ENCODE data around the gene CUX1. TPM values are rescaled to one million over a fixed set of nuclear protein-coding genes. Genes with fewer than 3 reads are reported as not detected.

CUX1 gene
- total RNA-seq, 4 donors from 2014 or later, result 52.5 to 93.6 (median 63.7) TPM

DNA sequence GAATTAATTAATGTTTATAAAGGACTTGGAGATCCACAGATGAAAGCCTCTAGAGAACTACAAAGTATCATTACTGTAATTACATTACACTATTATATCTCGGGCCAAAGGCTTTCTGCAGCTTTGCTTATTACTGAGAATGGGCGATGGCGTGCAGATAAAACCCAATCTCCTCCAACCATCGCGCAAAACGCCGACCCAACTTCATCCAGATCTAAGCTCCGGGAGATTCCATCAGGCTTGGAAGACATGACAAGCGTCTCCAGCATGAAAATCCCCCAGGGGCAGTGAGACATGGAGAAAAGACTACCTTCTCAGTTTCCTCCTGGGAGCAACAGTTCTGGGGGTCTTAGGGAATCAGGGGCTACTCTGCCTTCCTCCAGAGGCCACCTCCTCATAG, 42.2 kb upstream of the CUX1 start:
- no peak for DNase-seq (ENCODE audit: low spot score in 2 of 2)
- Histone ChIP-seq H3K9me3 (no peaks in the 10 kb centered on the region), H3K36me3 (no peaks in the 10 kb centered on the region), H3K4me1 (no peaks in the 10 kb centered on the region), H3K4me3 (no peak overlapping the region), H3K27ac (no peak overlapping the region), H3K27me3 (peaks cover 57% of the 10 kb centered on the region)
- TF ChIP-seq POLR2A (IDR thresholded peaks at IDR 0.05) (no peak), EP300 (IDR thresholded peaks at IDR 0.05) (no peak), POLR2AphosphoS5 (IDR thresholded peaks at IDR 0.05) (no peak)
- TF ChIP-seq, protein P1, sequence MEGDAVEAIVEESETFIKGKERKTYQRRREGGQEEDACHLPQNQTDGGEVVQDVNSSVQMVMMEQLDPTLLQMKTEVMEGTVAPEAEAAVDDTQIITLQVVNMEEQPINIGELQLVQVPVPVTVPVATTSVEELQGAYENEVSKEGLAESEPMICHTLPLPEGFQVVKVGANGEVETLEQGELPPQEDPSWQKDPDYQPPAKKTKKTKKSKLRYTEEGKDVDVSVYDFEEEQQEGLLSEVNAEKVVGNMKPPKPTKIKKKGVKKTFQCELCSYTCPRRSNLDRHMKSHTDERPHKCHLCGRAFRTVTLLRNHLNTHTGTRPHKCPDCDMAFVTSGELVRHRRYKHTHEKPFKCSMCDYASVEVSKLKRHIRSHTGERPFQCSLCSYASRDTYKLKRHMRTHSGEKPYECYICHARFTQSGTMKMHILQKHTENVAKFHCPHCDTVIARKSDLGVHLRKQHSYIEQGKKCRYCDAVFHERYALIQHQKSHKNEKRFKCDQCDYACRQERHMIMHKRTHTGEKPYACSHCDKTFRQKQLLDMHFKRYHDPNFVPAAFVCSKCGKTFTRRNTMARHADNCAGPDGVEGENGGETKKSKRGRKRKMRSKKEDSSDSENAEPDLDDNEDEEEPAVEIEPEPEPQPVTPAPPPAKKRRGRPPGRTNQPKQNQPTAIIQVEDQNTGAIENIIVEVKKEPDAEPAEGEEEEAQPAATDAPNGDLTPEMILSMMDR (IDR thresholded peaks at IDR 0.05), result no peak
- WGBS, result 89% methylated on average over 9 of the region's 9 CpGs

DNA sequence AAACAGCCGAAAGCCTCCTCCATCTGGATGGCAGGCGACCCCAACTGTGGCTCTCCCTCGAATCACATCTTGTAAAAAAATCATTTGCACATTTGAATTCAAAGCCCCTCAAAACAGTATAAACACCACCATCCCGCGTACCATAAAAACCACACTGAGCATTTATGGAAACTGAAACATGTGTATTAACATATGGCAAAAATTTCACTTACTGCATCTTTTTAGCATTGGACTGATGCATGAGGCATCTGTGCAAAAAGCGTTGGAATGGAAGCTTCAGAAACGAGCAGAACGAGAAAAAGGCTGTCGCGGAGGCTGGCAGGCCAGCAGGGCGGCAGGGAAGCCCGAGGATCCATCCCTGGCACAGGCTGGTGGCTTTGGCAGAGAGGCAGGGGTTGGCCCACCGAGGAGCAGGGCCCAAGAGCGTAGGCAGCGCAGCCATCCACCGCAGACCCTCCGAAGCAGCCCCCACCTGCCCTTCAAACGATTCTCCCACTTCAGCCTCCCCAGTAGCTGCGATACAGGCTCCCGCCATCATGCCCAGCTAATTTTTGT, 39.3 kb upstream of the CUX1 start:
- Histone ChIP-seq H3K4me3 (no peak overlapping the region), H3K27me3 (peaks cover 62% of the 10 kb centered on the region), H3K36me3 (no peaks in the 10 kb centered on the region), H3K27ac (no peak overlapping the region), H3K4me1 (no peaks in the 10 kb centered on the region), H3K9me3 (no peaks in the 10 kb centered on the region)
- no peak for DNase-seq (ENCODE audit: low spot score in 2 of 2)
- 77% methylated on average over 20 of the region's 20 CpGs for WGBS
- TF ChIP-seq, protein P1 (IDR thresholded peaks at IDR 0.05), result no peak
- TF ChIP-seq EP300 (IDR thresholded peaks at IDR 0.05), result no peak
- TF ChIP-seq POLR2A (IDR thresholded peaks at IDR 0.05), result no peak
- no peak for TF ChIP-seq POLR2AphosphoS5 (IDR thresholded peaks at IDR 0.05)

DNA sequence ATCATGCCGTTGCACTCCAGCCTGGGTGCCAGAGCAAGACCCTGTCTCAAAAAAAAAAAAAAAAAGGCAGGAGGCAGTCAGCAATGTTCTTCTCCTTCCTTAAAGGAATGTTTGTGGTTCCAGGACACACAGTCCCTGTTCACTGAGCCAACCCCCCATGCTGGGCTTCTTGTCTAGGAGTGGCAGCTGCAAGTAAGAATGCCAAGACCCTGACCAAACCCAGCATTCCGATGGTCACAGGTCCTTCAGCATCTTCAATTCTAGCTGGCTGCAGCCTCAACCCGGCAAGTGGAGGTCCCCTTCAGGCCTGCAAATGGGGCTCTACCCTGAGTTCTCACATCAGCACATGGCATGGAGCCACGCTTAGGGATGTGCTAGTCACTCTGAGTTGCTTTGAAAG, 38.2 kb upstream of the CUX1 start:
- WGBS, result 87% methylated on average over 4 of the region's 4 CpGs
- H3K4me1 ChIP-seq, result no peaks in the 10 kb centered on the region
- no peak overlapping the region for H3K4me3 ChIP-seq
- no peak for DNase-seq (ENCODE audit: low spot score in 2 of 2)
- H3K27ac ChIP-seq, result no peak overlapping the region
- H3K36me3 ChIP-seq, result no peaks in the 10 kb centered on the region
- H3K9me3 ChIP-seq, result no peaks in the 10 kb centered on the region
- no peak for TF ChIP-seq POLR2A (IDR thresholded peaks at IDR 0.05)
- no peak for TF ChIP-seq POLR2AphosphoS5 (IDR thresholded peaks at IDR 0.05)
- TF ChIP-seq, protein P1 (IDR thresholded peaks at IDR 0.05), result no peak
- TF ChIP-seq EP300 (IDR thresholded peaks at IDR 0.05), result no peak
- peaks cover 63% of the 10 kb centered on the region for H3K27me3 ChIP-seq

DNA sequence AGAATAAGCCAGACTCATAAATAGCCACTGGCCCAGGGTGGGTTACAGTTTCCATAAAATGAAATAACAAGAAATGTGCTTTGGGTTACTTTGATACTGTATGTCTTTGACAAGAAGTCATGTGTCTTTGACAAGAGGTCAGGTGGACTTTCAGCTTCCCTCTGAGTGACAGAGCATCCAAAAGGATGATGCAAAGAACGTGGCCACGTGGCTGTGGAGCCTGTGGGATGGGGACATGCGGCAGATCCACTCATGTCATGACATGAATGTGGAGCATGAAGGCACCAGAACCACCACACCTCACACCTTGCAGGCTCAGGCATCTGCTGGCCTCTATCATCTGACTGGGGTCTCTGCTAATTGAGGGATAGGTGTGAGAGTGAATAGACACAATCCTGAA, 37.1 kb upstream of the CUX1 start:
- 72% methylated on average over 3 of the region's 3 CpGs for WGBS

DNA sequence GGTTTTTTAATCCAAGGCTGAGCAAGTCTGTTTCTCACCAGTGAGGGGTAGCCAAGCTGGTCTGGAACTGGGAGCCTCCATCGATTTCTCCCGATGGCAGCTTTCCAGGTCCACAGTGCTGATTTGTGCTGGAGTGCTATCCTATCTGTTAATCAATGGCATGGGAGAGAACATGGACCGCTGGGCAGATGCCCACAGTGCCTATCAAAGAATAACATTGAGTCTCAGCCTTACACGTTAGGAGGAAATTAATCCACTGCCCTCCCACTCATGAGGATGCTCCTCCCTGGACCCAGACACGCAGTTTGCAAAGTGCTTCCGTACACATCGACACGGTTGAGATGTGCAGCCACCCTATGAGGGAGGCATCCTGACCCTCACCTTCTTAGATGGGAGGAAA, 36.0 kb upstream of the CUX1 start:
- Histone ChIP-seq H3K9me3 (no peaks in the 10 kb centered on the region), H3K36me3 (no peaks in the 10 kb centered on the region), H3K4me1 (no peaks in the 10 kb centered on the region), H3K27me3 (peaks cover 47% of the 10 kb centered on the region), H3K27ac (no peak overlapping the region), H3K4me3 (no peak overlapping the region)
- no peak for DNase-seq (ENCODE audit: low spot score in 2 of 2)
- 86% methylated on average over 8 of the region's 8 CpGs for WGBS
- TF ChIP-seq EP300 (IDR thresholded peaks at IDR 0.05) (no peak), POLR2A (IDR thresholded peaks at IDR 0.05) (no peak), POLR2AphosphoS5 (IDR thresholded peaks at IDR 0.05) (no peak)
- TF ChIP-seq, protein P1 (IDR thresholded peaks at IDR 0.05), result no peak

More for the DNA sequence above, 37.1 kb upstream of the CUX1 start:
- Histone ChIP-seq H3K36me3 (no peaks in the 10 kb centered on the region), H3K9me3 (no peaks in the 10 kb centered on the region), H3K27ac (no peak overlapping the region), H3K4me1 (no peaks in the 10 kb centered on the region), H3K27me3 (peaks cover 56% of the 10 kb centered on the region), H3K4me3 (no peak overlapping the region)
- TF ChIP-seq POLR2AphosphoS5 (IDR thresholded peaks at IDR 0.05), result no peak
- no peak for TF ChIP-seq EP300 (IDR thresholded peaks at IDR 0.05)
- DNase-seq (ENCODE audit: low spot score in 2 of 2), result no peak

DNA sequence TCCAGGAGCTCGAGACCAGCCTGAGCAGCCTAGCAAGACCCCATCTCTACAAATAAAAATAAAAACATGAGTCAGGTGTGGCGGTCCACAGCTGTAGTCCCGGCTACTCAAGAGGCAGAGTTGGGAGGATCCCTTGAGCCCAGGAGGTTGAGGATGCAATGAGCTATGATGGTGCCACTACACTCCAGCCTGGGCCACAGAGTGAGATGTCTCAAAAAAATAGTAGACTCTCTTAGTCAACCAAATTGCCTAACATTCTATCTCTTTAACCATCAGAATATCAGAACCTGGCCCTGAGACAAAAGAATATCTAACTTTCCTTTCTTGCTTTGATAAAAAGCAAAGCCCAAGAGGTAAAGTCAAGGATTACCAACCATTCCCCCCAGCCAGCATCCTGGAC, 35.0 kb upstream of the CUX1 start:
- no peak for DNase-seq (ENCODE audit: low spot score in 2 of 2)
- H3K27me3 ChIP-seq, result peaks cover 37% of the 10 kb centered on the region
- WGBS, result 100% methylated on average over 3 of the region's 3 CpGs

More for the DNA sequence above, 35.0 kb upstream of the CUX1 start:
- no peaks in the 10 kb centered on the region for H3K9me3 ChIP-seq
- TF ChIP-seq POLR2A (IDR thresholded peaks at IDR 0.05) (no peak), POLR2AphosphoS5 (IDR thresholded peaks at IDR 0.05) (no peak), EP300 (IDR thresholded peaks at IDR 0.05) (no peak)
- TF ChIP-seq, protein P1 (IDR thresholded peaks at IDR 0.05), result no peak
- H3K36me3 ChIP-seq, result no peaks in the 10 kb centered on the region
- H3K4me1 ChIP-seq, result no peaks in the 10 kb centered on the region
- no peak overlapping the region for H3K27ac ChIP-seq
- no peak overlapping the region for H3K4me3 ChIP-seq

Measured in suprapubic skin (tissue), 4 donors.